Stimulated activated CD4-positive, alpha-beta T cell treated with anti-CD3 and anti-CD28 coated beads, TNF-alpha, amount 100 ng/mL, for 48 hours (primary cell): ENCODE measurements around the gene INPP5E.
A peak's percentile ranks its signal among the peaks of the same experiment; 100 is the strongest.

Experiments used
- DNase-seq, 3 donors: peaks; one replicate each; pipeline ENCODE4 v3.0.0-alpha.2; 2020; ENCODE audit warnings: low read depth in 3 of 3

Gene INPP5E

DNA sequence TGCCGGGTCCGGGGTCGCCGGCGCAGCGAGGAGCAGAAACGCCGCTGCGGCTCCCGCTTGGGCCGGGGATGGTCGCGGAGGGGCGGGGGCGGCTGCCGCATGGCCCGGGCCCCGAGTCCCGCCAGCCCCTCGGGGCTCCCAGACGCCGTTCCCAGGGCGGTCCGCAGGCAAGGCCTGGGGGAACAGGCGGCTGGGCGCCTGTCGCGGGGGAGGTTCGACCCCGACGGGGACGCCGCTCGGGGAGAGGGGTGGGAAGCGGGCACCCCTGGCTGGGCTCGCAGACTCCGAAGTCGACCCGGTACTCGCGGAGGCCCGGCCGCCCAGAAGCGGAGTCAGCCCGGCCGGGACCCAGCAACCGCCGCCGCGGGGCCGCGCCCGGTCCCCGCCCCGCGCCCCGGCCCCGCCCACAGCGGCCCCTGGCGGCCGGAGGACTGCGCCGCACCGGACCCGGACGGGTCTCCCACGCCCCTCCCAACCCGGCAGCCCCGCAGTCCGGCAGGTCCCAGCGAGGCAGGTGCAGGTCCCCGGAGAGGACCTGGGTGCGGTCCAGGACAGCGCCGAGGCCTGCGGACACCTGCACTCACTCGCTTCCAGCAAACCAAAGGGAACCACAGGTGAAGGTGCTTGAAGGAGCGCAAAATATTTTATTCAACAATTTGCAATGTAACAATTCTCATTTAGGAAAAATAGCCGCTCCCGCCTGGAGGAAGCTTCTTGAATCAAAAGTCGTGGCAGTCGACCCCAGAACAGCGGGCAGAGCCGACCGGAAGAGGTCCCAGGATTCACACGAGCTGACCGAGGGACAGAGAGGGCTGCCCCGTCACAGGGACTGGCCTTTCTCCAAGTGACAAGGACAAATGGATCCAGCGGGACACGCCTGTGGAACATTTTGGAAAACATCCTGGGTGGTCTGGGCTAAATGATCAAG lies at the start of gene INPP5E:
Gene INPP5E (minus strand): TSS at position 365 of the 928 bp plus-strand sequence. CDS start 426 bp downstream, outside the sequence.
- peak; percentile 54 to 81 (median 71) for DNase-seq

- peak; percentile 46 to 71 (median 55) for DNase-seq
These were observed 48.9 kb upstream of the INPP5E start for GRCh38 chr9:136488247-136489214.

DNA sequence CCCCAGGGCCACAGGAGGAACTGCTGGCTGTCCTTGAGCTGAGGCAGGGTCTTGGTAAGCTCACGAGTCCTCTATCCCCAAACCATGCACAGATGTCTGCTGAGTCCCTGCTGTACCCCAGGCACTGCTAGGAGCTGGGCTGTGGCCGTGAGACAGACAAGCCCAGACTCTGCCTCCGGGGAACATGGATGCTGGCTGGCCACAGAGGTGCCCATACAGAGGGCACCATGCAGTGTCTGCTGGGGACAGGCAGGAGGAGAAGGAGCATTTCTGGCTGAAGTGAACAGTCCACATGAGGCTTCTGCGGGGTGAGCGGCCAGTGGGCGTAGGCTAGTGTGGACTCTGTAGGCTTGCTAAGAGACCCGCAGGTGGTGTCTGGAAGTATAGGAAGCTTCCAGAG lies 48.0 kb upstream of the INPP5E start:
- no peak for DNase-seq

GRCh38 chr9:136486823-136487620 lies 47.4 kb upstream of the INPP5E start:
- no peak for DNase-seq

- no peak for DNase-seq
These were observed 46.5 kb upstream of the INPP5E start for GRCh38 chr9:136486131-136486530.

DNA sequence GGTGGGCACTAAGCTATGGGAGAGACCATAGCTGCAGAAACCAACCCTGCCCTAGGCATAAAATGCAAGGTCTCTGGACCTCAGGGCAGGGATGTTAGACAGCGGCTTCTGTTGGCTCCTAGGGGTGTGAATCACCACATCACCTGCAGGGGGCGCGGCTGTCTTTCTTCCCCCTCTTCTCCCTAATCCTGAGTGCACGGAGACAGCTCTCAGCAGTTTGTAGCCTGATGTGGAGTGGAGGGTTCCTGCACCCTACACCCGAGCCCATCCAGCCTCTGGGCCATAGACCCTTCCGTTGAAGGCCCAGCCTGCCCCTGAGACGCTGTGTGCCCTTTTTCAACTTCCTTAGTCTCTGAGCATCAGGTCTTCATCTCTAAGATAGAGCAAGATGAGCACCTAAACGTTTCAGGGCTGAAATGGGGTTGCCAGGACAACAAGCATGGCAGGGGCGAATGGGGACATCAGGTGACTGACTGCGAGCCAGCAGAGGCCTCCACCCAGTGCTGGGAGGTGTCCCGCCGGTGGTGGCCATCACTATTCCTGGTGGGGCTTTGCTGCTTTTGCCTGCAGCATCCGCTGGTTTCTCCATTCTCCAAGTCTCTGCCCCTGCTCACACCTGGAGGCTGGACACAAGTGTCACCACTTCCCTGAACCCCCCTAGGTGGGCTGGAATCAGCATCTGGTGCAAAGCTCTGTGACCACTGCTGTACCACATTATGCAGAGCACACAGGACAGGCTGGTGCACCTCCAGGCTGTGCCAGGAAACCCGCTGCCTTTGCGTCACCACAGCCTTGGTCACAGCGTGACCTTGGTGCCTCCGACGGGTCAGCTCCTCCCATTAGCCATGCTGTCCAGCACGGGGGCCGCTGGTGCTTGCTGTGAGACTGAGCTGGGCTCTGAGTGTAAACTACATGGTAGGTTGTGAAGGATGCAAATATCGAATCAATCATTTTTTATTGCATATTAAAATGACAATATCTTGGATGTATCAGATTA lies 45.7 kb upstream of the INPP5E start:
- peak; percentile 66 to 76 (median 73) for DNase-seq

DNA sequence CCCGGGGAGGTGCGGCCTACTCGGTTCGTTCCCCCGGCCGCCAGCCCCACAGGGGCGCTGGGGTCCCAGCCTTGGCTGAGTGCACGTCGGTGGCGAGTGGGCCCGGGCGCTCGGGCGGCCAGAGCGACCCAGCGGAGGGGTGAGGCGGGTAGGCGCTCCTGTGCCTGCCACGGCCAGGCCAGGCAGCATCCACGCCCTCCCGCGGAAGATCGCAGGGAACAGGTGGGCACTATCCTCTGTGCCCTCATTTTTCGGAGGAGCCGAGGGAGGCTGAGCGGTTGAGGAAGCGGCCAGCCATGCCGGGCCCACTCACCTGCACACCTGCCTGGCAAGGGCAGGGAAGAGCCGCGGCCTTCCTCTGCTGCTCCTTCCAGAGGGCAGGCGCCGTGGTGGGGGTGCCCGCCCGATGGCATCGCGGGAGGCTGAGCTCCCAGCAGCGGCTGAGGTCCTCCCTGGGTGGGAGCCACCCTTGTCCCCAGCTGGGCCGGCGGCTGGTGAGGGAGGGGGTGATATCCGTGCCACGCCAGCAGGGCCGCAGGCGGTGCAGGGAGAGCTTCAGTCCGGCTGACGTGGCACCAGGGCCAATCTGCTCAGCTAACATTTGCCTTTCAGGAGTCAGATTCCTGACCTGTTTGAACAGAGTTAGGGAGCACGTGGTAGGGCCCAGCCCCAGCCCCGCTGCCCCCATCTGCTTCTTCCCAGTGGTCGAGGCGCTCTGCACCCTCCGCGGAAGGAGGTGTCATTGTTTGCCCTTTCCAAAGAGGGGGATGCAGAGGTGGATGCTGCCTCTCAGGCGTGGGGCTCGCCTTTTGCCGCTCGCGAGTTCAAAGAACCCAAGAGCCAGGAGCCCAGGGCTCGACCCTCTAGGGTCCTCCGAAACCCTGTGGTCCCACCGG lies 44.8 kb upstream of the INPP5E start:
- DNase-seq: no peak

- peak; percentile 89 to 95 (median 93) for DNase-seq
These were observed 44.0 kb upstream of the INPP5E start for GRCh38 chr9:136483589-136484152.

GRCh38 chr9:136482793-136483588 lies 43.3 kb upstream of the INPP5E start, which contains the start of gene SEC16A:
TSS of gene SEC16A (minus strand) at chr9:136483040. CDS start at chr9:136477615, 5,425 bp downstream.
- peak; percentile 98 to 100 (median 99) for DNase-seq

GRCh38 chr9:136482046-136482792 lies 42.6 kb upstream of the INPP5E start:
- no peak for DNase-seq

- no peak for DNase-seq
These were observed 41.9 kb upstream of the INPP5E start for GRCh38 chr9:136481558-136481957.

- DNase-seq: no peak
These were observed 36.9 kb upstream of the INPP5E start for GRCh38 chr9:136476369-136477150.

DNA sequence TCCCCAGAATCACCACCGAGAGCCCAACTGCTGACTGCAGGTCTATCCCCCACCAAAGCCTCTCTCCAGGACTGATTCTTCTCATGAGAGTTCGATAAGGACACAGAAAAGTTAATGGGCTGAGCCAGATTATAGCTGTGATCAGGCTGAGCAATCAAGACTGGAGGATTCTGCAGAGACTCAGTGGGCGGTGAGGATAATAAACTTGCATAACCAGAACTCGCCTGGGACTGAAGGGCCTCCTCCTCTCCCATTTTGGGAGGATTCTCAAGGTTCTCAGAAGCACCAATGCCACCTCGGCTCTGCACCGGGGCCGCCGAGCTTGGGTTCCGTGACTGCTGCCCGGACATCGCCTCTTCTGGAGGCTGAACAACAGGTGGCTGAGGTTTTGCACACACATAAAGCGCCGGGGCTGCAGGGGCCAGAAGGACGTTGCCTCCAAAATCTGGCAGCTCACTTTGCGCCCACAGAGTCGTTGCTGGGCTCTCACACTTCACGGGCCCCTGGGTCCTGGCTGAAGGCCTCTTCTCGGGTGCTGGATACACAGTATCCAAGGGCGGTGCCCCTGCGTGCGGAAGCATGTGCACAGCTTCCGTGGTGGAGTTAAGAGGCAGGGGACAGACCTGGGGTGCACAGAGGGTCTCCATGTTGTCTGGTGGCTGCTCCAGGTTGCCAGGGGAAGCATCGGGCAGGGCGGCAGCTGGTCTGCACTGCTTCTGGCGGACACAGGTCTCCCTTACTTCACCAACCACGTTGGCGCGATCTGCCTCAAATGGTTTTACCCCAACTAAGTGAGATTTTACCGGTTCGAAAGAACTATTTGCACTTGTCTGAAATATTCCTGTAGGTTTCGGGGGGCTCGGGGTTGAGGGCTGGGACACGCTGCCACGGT lies 35.6 kb upstream of the INPP5E start:
- no peak for DNase-seq

DNA sequence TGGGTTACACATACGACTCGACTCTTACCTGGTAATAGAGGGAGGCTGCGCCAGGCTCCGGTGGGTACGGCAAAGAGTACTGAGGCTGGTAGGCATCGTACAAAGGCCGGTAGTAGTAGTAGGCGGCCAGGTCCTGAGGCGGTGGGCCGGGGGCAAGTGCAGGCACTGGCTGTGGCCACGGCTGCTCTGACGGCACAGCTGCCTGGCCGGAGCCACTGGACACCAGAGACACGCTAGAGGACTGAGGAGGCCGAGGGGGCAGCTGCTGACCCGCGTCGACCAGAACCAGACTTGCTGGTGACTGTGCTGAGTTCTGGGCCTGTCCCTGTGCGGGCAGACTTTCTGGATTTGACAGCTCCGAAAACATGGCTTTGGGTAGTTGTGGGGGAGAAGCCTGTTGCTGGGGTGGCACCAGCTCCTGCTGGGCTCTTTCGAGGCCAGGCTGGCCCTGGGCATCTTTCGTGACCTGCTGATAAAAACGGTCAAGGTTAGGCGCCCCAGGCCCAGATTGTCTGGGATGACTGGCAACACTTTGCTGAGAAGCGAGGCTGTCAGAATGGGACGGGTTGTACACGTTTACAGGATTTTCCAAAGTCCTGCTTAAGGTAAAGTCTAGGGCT lies 34.5 kb upstream of the INPP5E start:
- no peak for DNase-seq

- DNase-seq: no peak
These were observed 33.7 kb upstream of the INPP5E start for GRCh38 chr9:136473354-136473721.
